Endothelial cell of umbilical vein (primary cell): ENCODE data around the gene CPT2. TPM values are rescaled to one million over a fixed set of nuclear protein-coding genes. Genes with fewer than 3 reads are reported as not detected.

ENCODE experiments used
- BruUV-seq: library from RNA; stranded (reverse); fragments of 400-500 nt; replicated peaks from 2 replicates; lab custom pipeline; 2021; lab: Mats Ljungman, UMichigan
- CTCF ChIA-PET: fragments of 300-600, 350-600 bp; sonication (Branson Sonifier 250); formaldehyde crosslinking; loops from one replicate; lab custom pipeline; 2021; ENCODE audit warnings: antibody characterized with exemption, inconsistent platforms; lab: Charles Lee
- POLR2A ChIA-PET: fragments of 300-600, 350-600 bp; sonication (Branson Sonifier 250); formaldehyde crosslinking; loops from one replicate; lab custom pipeline; 2021; ENCODE audit warnings: antibody characterized with exemption, inconsistent platforms; lab: Charles Lee
- DNase-seq: peaks from one replicate; pipeline ENCODE4 v3.0.0-alpha.2; 2011; ENCODE audit warnings: low read depth, low spot score
- FAIRE-seq: peaks from 2 replicates; lab custom pipeline; 2011; peaks lifted over from hg19 to GRCh38; lab: Jason Lieb, UNC
- H2AFZ ChIP-seq: 2 replicates; pipeline ENCODE4 v1.6.0; 2012; ENCODE audit warnings: low read depth, low read length, control low read depth, inconsistent platforms
- H3K27ac ChIP-seq: 2 replicates; pipeline ENCODE4 v1.5.1; 2011; ENCODE audit warnings: low read depth, mild to moderate bottlenecking, control low read depth, low read length, moderate library complexity; ENCODE audit not compliant: insufficient read depth
- H3K27me3 ChIP-seq, 2 experiments: 2 replicates each; pipeline versions ENCODE4 v1.6.0 to v1.6.1; 2011; ENCODE audit warnings: low read length in 2 of 2, mixed read lengths in 1 of 2; ENCODE audit not compliant: control insufficient read depth in 2 of 2, insufficient read depth in 2 of 2
- H3K36me3 ChIP-seq, 2 experiments: 2 replicates in 1 of 2; 3 replicates in 1 of 2; pipeline ENCODE4 v1.5.1; 2011; ENCODE audit warnings: low read length in 2 of 2, mild to moderate bottlenecking in 1 of 2, moderate library complexity in 1 of 2; ENCODE audit not compliant: control insufficient read depth in 2 of 2, insufficient read depth in 2 of 2; ENCODE audit errors: extremely low read depth in 1 of 2
- H3K4me1 ChIP-seq: 3 replicates; pipeline ENCODE4 v1.5.1; 2011; ENCODE audit warnings: mild to moderate bottlenecking, low read length; ENCODE audit not compliant: control insufficient read depth, insufficient read depth; ENCODE audit errors: extremely low read depth
- H3K4me2 ChIP-seq: 2 replicates; pipeline ENCODE4 v1.6.1; 2011; ENCODE audit warnings: low read length, control low read depth, mixed read lengths; ENCODE audit not compliant: insufficient read depth
- H3K4me3 ChIP-seq, 3 experiments: fragments of 200-600 bp in 1 of 3; sonication (generic), shearing (Covaris generic) in 1 of 3; replicated peaks in 1 of 3; 2 replicates each; pipeline ENCODE4 v1.5.1; 2011 to 2016; ENCODE audit warnings: control low read depth in 3 of 3, low read length in 3 of 3, mild to moderate bottlenecking in 2 of 3, inconsistent platforms in 1 of 3, low read depth in 1 of 3, moderate library complexity in 1 of 3; ENCODE audit not compliant: insufficient read depth in 1 of 3
- H3K79me2 ChIP-seq: 2 replicates; pipeline ENCODE4 v1.6.0; 2012; ENCODE audit warnings: low read length, inconsistent platforms; ENCODE audit not compliant: control insufficient read depth, insufficient read depth
- H3K9ac ChIP-seq: replicated peaks from 2 replicates; pipeline ENCODE3; 2011; ENCODE audit warnings: low read length, control low read depth; ENCODE audit not compliant: insufficient read depth; ENCODE audit errors: extremely low read depth
- H3K9me1 ChIP-seq: replicated peaks from 3 replicates; pipeline ENCODE4 v1.6.0; 2011; ENCODE audit warnings: mild to moderate bottlenecking, low read length; ENCODE audit not compliant: control insufficient read depth, insufficient read depth; ENCODE audit errors: extremely low read depth
- H3K9me3 ChIP-seq: replicated peaks from 2 replicates; pipeline ENCODE4 v1.5.1; 2012; ENCODE audit warnings: low read length, inconsistent platforms; ENCODE audit not compliant: control insufficient read depth, insufficient read depth
- H4K20me1 ChIP-seq: replicated peaks from 2 replicates; pipeline ENCODE3; 2011; ENCODE audit warnings: mild to moderate bottlenecking, low read length; ENCODE audit not compliant: control insufficient read depth, insufficient read depth; ENCODE audit errors: extremely low read depth
- CTCF ChIP-seq, 2 donors: IDR thresholded peaks; 1 replicate in 1 of 2; 2 replicates in 1 of 2; pipeline ENCODE4 v1.5.1; 2011; ENCODE audit warnings: low read length in 2 of 2, mild to moderate bottlenecking in 2 of 2, moderate library complexity in 2 of 2, control low read depth in 1 of 2, inconsistent platforms in 1 of 2, low read depth in 1 of 2; ENCODE audit not compliant: insufficient read depth in 1 of 2; ENCODE audit errors: extremely low read depth in 1 of 2
- EZH2 ChIP-seq: IDR thresholded peaks from 2 replicates; pipeline ENCODE4 v1.6.1; 2012; ENCODE audit warnings: borderline replicate concordance, low read depth, mild to moderate bottlenecking, moderate library complexity, low read length, inconsistent platforms; ENCODE audit not compliant: severe bottlenecking
- FOS ChIP-seq: IDR thresholded peaks from 2 replicates; pipeline ENCODE4 v1.6.1; 2011; ENCODE audit warnings: mild to moderate bottlenecking, low read length, moderate library complexity, borderline replicate concordance; ENCODE audit not compliant: insufficient read depth
- GATA2 ChIP-seq: IDR thresholded peaks from 2 replicates; pipeline ENCODE4 v1.7.0; 2011; ENCODE audit warnings: low read depth, mild to moderate bottlenecking, moderate library complexity, mixed read lengths, low read length; ENCODE audit not compliant: insufficient read length, insufficient read depth
- JUN ChIP-seq: IDR thresholded peaks from 2 replicates; pipeline ENCODE4 v1.6.1; 2011; ENCODE audit warnings: borderline replicate concordance, low read depth; ENCODE audit not compliant: insufficient read length, insufficient read depth
- MAX ChIP-seq: IDR thresholded peaks from 2 replicates; pipeline ENCODE4 v1.6.1; 2011; ENCODE audit not compliant: insufficient read depth, insufficient read length
- MYC ChIP-seq: IDR thresholded peaks from one replicate; pipeline ENCODE4 v1.6.1; 2011; ENCODE audit warnings: mild to moderate bottlenecking, low read depth, low read length
- POLR2A ChIP-seq: IDR thresholded peaks from 2 replicates; pipeline ENCODE4 v1.6.1; 2012; ENCODE audit warnings: low read depth, mild to moderate bottlenecking, control low read depth, low read length
- POLR2AphosphoS5 ChIP-seq: IDR thresholded peaks from 2 replicates; pipeline ENCODE4 v1.6.1; 2012; ENCODE audit warnings: low read depth, mild to moderate bottlenecking, control low read depth, low read length, moderate library complexity; ENCODE audit not compliant: insufficient read depth
- dilution Hi-C: fragments of 300-500 bp; cut with MboI; formaldehyde crosslinking; loops from one replicate; pipeline ENCODE4 v1.15.0; 2019; ENCODE audit warnings: low sequenced_read_pairs; ENCODE audit not compliant: extremely low pct_ligation_motif_present
- intact Hi-C: fragments of 100-400 bp; cut with micrococcal nuclease; formaldehyde crosslinking; loops from one replicate; pipeline ENCODE4 v1.10.0; 2022
- polyA plus RNA-seq, 4 experiments: library from polyadenylated mRNA; depleted of rRNA in 3 of 4; stranded (reverse) in 3 of 4; unstranded in 1 of 4; fragments of >200 nt; gene quantifications; 2 replicates each; pipeline versions ENCODE4 v1.2.1 to v1.2.3, GENCODE V29; 2011 to 2012; ENCODE audit warnings: missing spikeins in 1 of 4
- total RNA-seq: library from RNA; stranded (reverse); gene quantifications from 2 replicates; pipeline ENCODE4 v1.2.3, GENCODE V29; 2021

CPT2 gene
- total and polyA plus RNA-seq, 2 donors (not counting 3 experiments of a cell fraction or from before 2014, with no cell fraction given) = 10.6 to 11.6 TPM

GRCh38 chr1:53180226-53180625, 16.4 kb upstream of the CPT2 start:
- no TSS peak for BruUV-seq
- TF ChIP-seq POLR2A (no peak), JUN (no peak), MYC (no peak), FOS (no peak), EZH2 (no peak), MAX (no peak), CTCF (IDR thresholded peaks at IDR 0.05; ENCODE audit: extremely low read depth in 1 of 2, insufficient read depth in 1 of 2, low read depth in 1 of 2, low read length in 2 of 2) (no peak), POLR2AphosphoS5 (no peak), GATA2 (no peak)
- H3K27me3 ChIP-seq = peaks cover 0 to 10% of the 10 kb centered on the region in 2 experiments
- H3K9me1 ChIP-seq = no peaks in the 10 kb centered on the region
- POLR2A ChIA-PET = no interaction called here
- no peak overlapping the region for H3K4me2 ChIP-seq
- no peaks in the 10 kb centered on the region for H3K79me2 ChIP-seq
- H3K4me1 ChIP-seq = no peaks in the 10 kb centered on the region
- no peak overlapping the region for H3K4me3 ChIP-seq
- intact Hi-C loops = loop anchor here (5.0 kb wide), 1 partner anchor 258 kb away; the partner anchor contains the start of gene ECHDC2
- dilution Hi-C loops = no loop called here
- no peak overlapping the region for H3K9ac ChIP-seq
- no peaks in the 10 kb centered on the region for H4K20me1 ChIP-seq
- H3K9me3 ChIP-seq = no peaks in the 10 kb centered on the region
- CTCF ChIA-PET = interaction anchor here (0.6 to 5.1 kb wide), 10 partner anchors 8 to 1674 kb away, joined by 3 to 46 read pairs (median 6); partner anchors contain the start of genes SCP2 and ZYG11A
- H2AFZ ChIP-seq = no peak overlapping the region
- no peak for FAIRE-seq
- no peaks in the 10 kb centered on the region for H3K36me3 ChIP-seq
- no peak overlapping the region for H3K27ac ChIP-seq
- no peak for DNase-seq
